HCT116 (cell line): ENCODE results near the gene MORN2. TPM values are rescaled to one million over a fixed set of nuclear protein-coding genes. Genes with fewer than 3 reads are reported as not detected.

Experiments used
- ATAC-seq: fragments of 200-7000 bp; cut with Tn5 transposase; 2 replicates; pipeline ENCODE4 v1.9.1; 2020; ENCODE audit warnings: mild to moderate bottlenecking, moderate library complexity
- BruUV-seq: library from RNA; stranded (reverse); fragments of 400-500 nt; replicated peaks from 2 replicates; lab custom pipeline; 2021; lab: Mats Ljungman, UMichigan
- CTCF ChIA-PET: fragments of 300-600 bp; sonication (Branson Sonifier 250); formaldehyde crosslinking; loops from one replicate; lab custom pipeline; 2021; ENCODE audit warnings: antibody characterized with exemption; lab: Charles Lee
- POLR2A ChIA-PET: fragments of 300-600, 350-600 bp; sonication (Branson Sonifier 250); formaldehyde crosslinking; loops from one replicate; lab custom pipeline; 2021; ENCODE audit warnings: antibody characterized with exemption; lab: Charles Lee
- RAD21 ChIA-PET, 2 experiments: fragments of 300-600 bp; sonication (Branson Sonifier 250); formaldehyde crosslinking; loops; one replicate each; lab custom pipeline; 2023; ENCODE audit warnings: low total read pairs in 2 of 2; ENCODE audit not compliant: uncharacterized antibody in 2 of 2, unreplicated experiment in 2 of 2, low non-redundant PET in 1 of 2; lab: Charles Lee
- DNase-seq: peaks from one replicate; pipeline ENCODE4 v3.0.0-alpha.2; 2010; ENCODE audit warnings: low read depth, low spot score
- H2AFZ ChIP-seq: fragments of 200-600 bp; shearing (Covaris generic), sonication (generic); 2 replicates; pipeline ENCODE4 v1.6.1; 2017; ENCODE audit warnings: low read depth, mixed run types, mixed read lengths, antibody characterized with exemption, low read length; ENCODE audit not compliant: poor library complexity, severe bottlenecking
- H3K27ac ChIP-seq: 2 replicates; pipeline ENCODE4 v1.5.1; 2012; ENCODE audit warnings: low read depth, low read length
- H3K27me3 ChIP-seq: fragments of 200-600 bp; sonication (generic); 2 replicates; pipeline ENCODE4 v1.6.1; 2016; ENCODE audit warnings: mixed run types, low read length, mixed read lengths; ENCODE audit not compliant: insufficient read depth
- H3K36me3 ChIP-seq, 2 experiments: fragments of 200-500 bp in 1 of 2; fragments of 200-600 bp in 1 of 2; sonication (Bioruptor generic) in 1 of 2; sonication (generic) in 1 of 2; 2 replicates each; pipeline versions ENCODE4 v1.5.1 to v1.6.1; 2014 to 2016; ENCODE audit warnings: low read length in 2 of 2, inconsistent platforms in 1 of 2, mixed read lengths in 1 of 2, mixed run types in 1 of 2; ENCODE audit not compliant: insufficient read depth in 2 of 2, control insufficient read depth in 1 of 2
- H3K4me1 ChIP-seq, 2 experiments: fragments of 200-600 bp in 1 of 2; sonication (generic) in 1 of 2; 2 replicates each; pipeline versions ENCODE4 v1.5.1 to v1.6.1; 2012 to 2017; ENCODE audit warnings: low read length in 2 of 2, inconsistent platforms in 1 of 2, mild to moderate bottlenecking in 1 of 2, mixed read lengths in 1 of 2, mixed run types in 1 of 2, moderate library complexity in 1 of 2; ENCODE audit not compliant: insufficient read depth in 2 of 2, control insufficient read depth in 1 of 2
- H3K4me2 ChIP-seq: fragments of 200-600 bp; sonication (generic); 2 replicates; pipeline ENCODE4 v1.6.1; 2017; ENCODE audit warnings: mixed run types, low read length, mixed read lengths
- H3K4me3 ChIP-seq, 2 experiments: fragments of 200-600 bp in 1 of 2; sonication (generic) in 1 of 2; replicated peaks in 1 of 2; 2 replicates each; pipeline ENCODE4 v1.5.1; 2011 to 2016; ENCODE audit warnings: low read length in 2 of 2, control low read depth in 1 of 2, low read depth in 1 of 2, mild to moderate bottlenecking in 1 of 2, mixed read lengths in 1 of 2, mixed run types in 1 of 2
- H3K79me2 ChIP-seq: fragments of 200-600 bp; sonication (generic); 2 replicates; pipeline ENCODE4 v1.6.1; 2017; ENCODE audit warnings: mild to moderate bottlenecking, mixed run types, low read length, moderate library complexity, mixed read lengths; ENCODE audit not compliant: insufficient read depth
- H3K9ac ChIP-seq: fragments of 200-600 bp; sonication (generic); 2 replicates; pipeline ENCODE4 v1.6.1; 2016; ENCODE audit warnings: low read length, mixed read lengths
- H3K9me2 ChIP-seq: fragments of 200-600 bp; sonication (generic), shearing (Covaris generic); 2 replicates; pipeline ENCODE4 v1.6.1; 2017; ENCODE audit warnings: mixed run types, mild to moderate bottlenecking, moderate library complexity; ENCODE audit not compliant: insufficient read depth
- H3K9me3 ChIP-seq, 2 experiments: fragments of 200-500 bp in 1 of 2; fragments of 200-600 bp in 1 of 2; sonication (Bioruptor generic) in 1 of 2; sonication (generic) in 1 of 2; 2 replicates each; pipeline ENCODE4 v1.6.1; 2014 to 2017; ENCODE audit warnings: low read length in 2 of 2, mixed read lengths in 2 of 2, inconsistent platforms in 1 of 2, low read depth in 1 of 2, mild to moderate bottlenecking in 1 of 2, mixed run types in 1 of 2, moderate library complexity in 1 of 2; ENCODE audit not compliant: control insufficient read depth in 1 of 2, insufficient read depth in 1 of 2
- H4K20me1 ChIP-seq: fragments of 200-600 bp; sonication (generic), shearing (Covaris generic); 2 replicates; pipeline ENCODE4 v1.6.1; 2017; ENCODE audit warnings: mixed run types, mild to moderate bottlenecking, moderate library complexity; ENCODE audit not compliant: insufficient read depth
- CBX3 ChIP-seq: IDR thresholded peaks from 2 replicates; pipeline ENCODE4 v1.6.1; 2012; ENCODE audit warnings: low read depth
- CEBPB ChIP-seq: IDR thresholded peaks from 2 replicates; pipeline ENCODE4 v1.6.1; 2012; ENCODE audit warnings: low read depth
- EGR1 ChIP-seq: IDR thresholded peaks from 2 replicates; pipeline ENCODE4 v1.6.1; 2012; ENCODE audit warnings: low read depth
- EZH2phosphoT487 ChIP-seq: fragments of 200-600 bp; IDR thresholded peaks from 2 replicates; pipeline ENCODE4 v1.6.1; 2018; ENCODE audit warnings: antibody characterized with exemption, borderline replicate concordance
- FOSL1 ChIP-seq: IDR thresholded peaks from 2 replicates; pipeline ENCODE4 v1.6.1; 2012; ENCODE audit warnings: low read depth
- JUND ChIP-seq: IDR thresholded peaks from 2 replicates; pipeline ENCODE4 v1.6.1; 2012
- RAD21 ChIP-seq: IDR thresholded peaks from 2 replicates; pipeline ENCODE4 v1.6.1; 2012; ENCODE audit warnings: low read depth, mild to moderate bottlenecking
- SIN3A ChIP-seq: IDR thresholded peaks from 2 replicates; pipeline ENCODE4 v1.6.1; 2012; ENCODE audit warnings: low read depth
- TCF7L2 ChIP-seq: IDR thresholded peaks from 2 replicates; pipeline ENCODE4 v1.7.0; 2011; ENCODE audit warnings: borderline replicate concordance, inconsistent platforms; ENCODE audit not compliant: insufficient read depth, insufficient read length; ENCODE audit errors: extremely low read depth
- YY1 ChIP-seq: IDR thresholded peaks from 2 replicates; pipeline ENCODE4 v1.6.1; 2011; ENCODE audit warnings: low read length, low read depth, moderate library complexity, mild to moderate bottlenecking; ENCODE audit not compliant: insufficient replicate concordance; ENCODE audit errors: extremely low read depth
- intact Hi-C: fragments of 100-400 bp; cut with micrococcal nuclease; formaldehyde crosslinking; loops from 2 replicates; pipeline ENCODE4 v1.10.0; 2022
- total RNA-seq: library from RNA; stranded (reverse); gene quantifications from one replicate; pipeline ENCODE4 v1.2.1, GENCODE V29; 2021; ENCODE audit not compliant: unreplicated experiment
- TF ChIP-seq, protein P1 (sequence below): IDR thresholded peaks from 2 replicates; pipeline ENCODE4 v1.6.1; 2011; ENCODE audit warnings: mild to moderate bottlenecking, low read length, moderate library complexity; ENCODE audit not compliant: insufficient replicate concordance; ENCODE audit errors: extremely low read depth
- TF ChIP-seq, protein P2 (sequence below): IDR thresholded peaks from 2 replicates; pipeline ENCODE4 v1.6.1; 2012

MORN2 gene
- total RNA-seq, 1 experiment from 2014 or later, result 11.9 TPM

DNA sequence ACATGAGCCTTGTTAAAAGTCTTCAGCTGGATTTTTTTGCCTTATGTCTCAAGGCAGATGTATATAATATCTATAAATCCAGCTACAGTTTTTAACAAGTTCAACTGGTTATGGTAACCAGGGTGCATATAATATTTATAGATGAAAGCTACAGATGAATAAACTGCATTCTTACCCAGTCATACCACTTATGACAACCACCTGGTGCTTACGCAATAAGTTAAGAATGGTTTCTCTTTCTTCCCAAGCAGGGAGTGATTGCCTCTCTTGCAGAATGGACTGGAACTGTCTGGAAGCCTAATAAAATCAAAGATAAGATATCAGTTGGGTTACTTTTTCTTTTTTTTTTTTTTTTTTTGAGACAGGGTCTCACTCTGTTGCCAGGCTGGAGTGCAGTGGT, 19.6 kb upstream of the MORN2 start:
- Histone ChIP-seq H3K79me2 (no peaks in the 10 kb centered on the region), H3K4me2 (no peak overlapping the region), H3K27ac (no peak overlapping the region), H3K9me3 (no peaks in the 10 kb centered on the region), H3K9me2 (no peaks in the 10 kb centered on the region), H3K4me3 (no peak overlapping the region), H2AFZ (no peak overlapping the region), H3K36me3 (peaks cover 24 to 26% of the 10 kb centered on the region in 2 experiments), H4K20me1 (no peaks in the 10 kb centered on the region), H3K27me3 (no peaks in the 10 kb centered on the region), H3K4me1 (no peaks in the 10 kb centered on the region), H3K9ac (no peak overlapping the region)
- no TSS peak for BruUV-seq
- intact Hi-C loops, result no loop called here
- ATAC-seq (no peak), DNase-seq (no peak)
- RAD21 ChIA-PET, result no interaction called here
- TF ChIP-seq YY1, result no peak
- TF ChIP-seq EGR1, result no peak
- TF ChIP-seq SIN3A, result no peak
- CTCF ChIA-PET, result no interaction called here
- POLR2A ChIA-PET, result interaction anchor here (0.7 kb wide), 1 partner anchor 105 kb away, joined by 3 read pairs; the partner anchor contains the start of gene SRSF7

DNA sequence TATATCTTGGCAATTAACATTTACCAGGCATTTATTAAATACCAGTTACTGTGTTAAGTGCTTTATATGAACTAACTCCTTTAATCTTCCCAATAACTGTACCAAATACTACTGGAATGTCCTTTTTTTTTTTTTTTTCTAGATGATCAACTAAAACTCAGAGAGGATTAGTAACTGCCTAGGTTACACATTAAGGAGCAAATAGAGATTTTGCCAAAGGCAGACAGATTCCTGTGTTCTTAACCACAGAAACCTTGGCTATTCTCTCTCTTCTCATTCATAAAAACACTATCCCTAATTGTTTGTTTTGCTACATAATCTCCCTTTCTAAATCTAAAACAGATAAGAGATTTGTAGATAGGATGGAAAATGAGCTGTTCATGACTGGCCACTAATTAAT, 13.3 kb upstream of the MORN2 start:
- Histone ChIP-seq H3K9ac (no peak overlapping the region), H3K27me3 (no peaks in the 10 kb centered on the region), H3K9me2 (no peaks in the 10 kb centered on the region), H3K36me3 (peaks cover 10 to 18% of the 10 kb centered on the region in 2 experiments; a peak in 2 of 4 replicates), H3K4me3 (no peak overlapping the region), H3K4me1 (no peaks in the 10 kb centered on the region), H3K27ac (no peak overlapping the region), H3K79me2 (no peaks in the 10 kb centered on the region), H4K20me1 (no peaks in the 10 kb centered on the region), H3K9me3 (no peaks in the 10 kb centered on the region), H3K4me2 (no peak overlapping the region), H2AFZ (no peak overlapping the region)
- intact Hi-C loops, result no loop called here
- ChIA-PET CTCF (no interaction called here), POLR2A (no interaction called here), RAD21 (no interaction called here)
- TF ChIP-seq JUND (no peak), YY1 (no peak), TCF7L2 (no peak), RAD21 (no peak), CBX3 (no peak), EZH2phosphoT487 (no peak), FOSL1 (no peak), CEBPB (no peak), SIN3A (no peak)
- TF ChIP-seq, protein P1, sequence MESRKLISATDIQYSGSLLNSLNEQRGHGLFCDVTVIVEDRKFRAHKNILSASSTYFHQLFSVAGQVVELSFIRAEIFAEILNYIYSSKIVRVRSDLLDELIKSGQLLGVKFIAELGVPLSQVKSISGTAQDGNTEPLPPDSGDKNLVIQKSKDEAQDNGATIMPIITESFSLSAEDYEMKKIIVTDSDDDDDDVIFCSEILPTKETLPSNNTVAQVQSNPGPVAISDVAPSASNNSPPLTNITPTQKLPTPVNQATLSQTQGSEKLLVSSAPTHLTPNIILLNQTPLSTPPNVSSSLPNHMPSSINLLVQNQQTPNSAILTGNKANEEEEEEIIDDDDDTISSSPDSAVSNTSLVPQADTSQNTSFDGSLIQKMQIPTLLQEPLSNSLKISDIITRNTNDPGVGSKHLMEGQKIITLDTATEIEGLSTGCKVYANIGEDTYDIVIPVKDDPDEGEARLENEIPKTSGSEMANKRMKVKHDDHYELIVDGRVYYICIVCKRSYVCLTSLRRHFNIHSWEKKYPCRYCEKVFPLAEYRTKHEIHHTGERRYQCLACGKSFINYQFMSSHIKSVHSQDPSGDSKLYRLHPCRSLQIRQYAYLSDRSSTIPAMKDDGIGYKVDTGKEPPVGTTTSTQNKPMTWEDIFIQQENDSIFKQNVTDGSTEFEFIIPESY, result no peak
- TF ChIP-seq, protein P2, sequence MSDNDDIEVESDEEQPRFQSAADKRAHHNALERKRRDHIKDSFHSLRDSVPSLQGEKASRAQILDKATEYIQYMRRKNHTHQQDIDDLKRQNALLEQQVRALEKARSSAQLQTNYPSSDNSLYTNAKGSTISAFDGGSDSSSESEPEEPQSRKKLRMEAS, result no peak
- ATAC-seq (no peak), DNase-seq (no peak)
- no TSS peak for BruUV-seq
